DND-41 (cell line): ENCODE measurements around the gene DCUN1D4.
A peak's percentile ranks its signal among the peaks of the same experiment; 100 is the strongest.

Source experiments
- ATAC-seq: fragments of 200-7000 bp; cut with Tn5 transposase; 3 replicates; pipeline ENCODE4 v1.9.1; 2021; ENCODE audit warnings: low read depth; ENCODE audit not compliant: insufficient read depth
- DNase-seq: peaks from one replicate; pipeline ENCODE4 v3.0.0-alpha.2; 2020
- H2AFZ ChIP-seq: 2 replicates; pipeline ENCODE4 v1.6.0; 2012; ENCODE audit warnings: low read depth, low read length
- H3K27ac ChIP-seq: 2 replicates; pipeline ENCODE4 v1.5.1; 2012; ENCODE audit warnings: low read length, inconsistent platforms
- H3K27me3 ChIP-seq: fragments of 200-600 bp; sonication (generic); 2 replicates; pipeline ENCODE4 v1.6.0; 2012; ENCODE audit warnings: low read length, mild to moderate bottlenecking, inconsistent platforms; ENCODE audit not compliant: insufficient read depth, poor library complexity
- H3K36me3 ChIP-seq: 2 replicates; pipeline ENCODE4 v1.5.1; 2012; ENCODE audit warnings: low read length, inconsistent platforms; ENCODE audit not compliant: insufficient read depth
- H3K4me1 ChIP-seq: 2 replicates; pipeline ENCODE4 v1.5.1; 2012; ENCODE audit warnings: mild to moderate bottlenecking, low read length; ENCODE audit not compliant: insufficient read depth
- H3K4me2 ChIP-seq: 2 replicates; pipeline ENCODE4 v1.6.0; 2012; ENCODE audit warnings: mild to moderate bottlenecking, moderate library complexity, low read length, inconsistent platforms; ENCODE audit not compliant: insufficient read depth
- H3K4me3 ChIP-seq, 2 experiments: fragments of 200-600 bp in 1 of 2; shearing (Covaris generic) in 1 of 2; 2 replicates each; pipeline ENCODE4 v1.5.1; 2012 to 2016; ENCODE audit warnings: inconsistent platforms in 2 of 2, low read length in 2 of 2, mild to moderate bottlenecking in 2 of 2, low read depth in 1 of 2, moderate library complexity in 1 of 2
- H3K79me2 ChIP-seq: 2 replicates; pipeline ENCODE4 v1.6.0; 2012; ENCODE audit warnings: low read length, inconsistent platforms; ENCODE audit not compliant: insufficient read depth
- H3K9ac ChIP-seq: 2 replicates; pipeline ENCODE4 v1.6.0; 2012; ENCODE audit warnings: low read depth, mild to moderate bottlenecking, inconsistent platforms, low read length, moderate library complexity
- H3K9me3 ChIP-seq: 2 replicates; pipeline ENCODE4 v1.5.1; 2012; ENCODE audit warnings: low read length, moderate library complexity, mild to moderate bottlenecking, inconsistent platforms; ENCODE audit not compliant: insufficient read depth, severe bottlenecking
- H4K20me1 ChIP-seq: 2 replicates; pipeline ENCODE4 v1.6.0; 2012; ENCODE audit warnings: low read length; ENCODE audit not compliant: insufficient read depth
- EZH2 ChIP-seq: IDR thresholded peaks from 3 replicates; pipeline ENCODE4 v1.6.1; 2012; ENCODE audit warnings: borderline replicate concordance, low read depth, mild to moderate bottlenecking, moderate library complexity, low read length, inconsistent platforms; ENCODE audit not compliant: severe bottlenecking
- TF ChIP-seq, protein P1 (sequence below): IDR thresholded peaks from 2 replicates; pipeline ENCODE4 v1.5.1; 2012; ENCODE audit warnings: borderline replicate concordance, low read length, moderate library complexity, mild to moderate bottlenecking; ENCODE audit not compliant: poor library complexity, severe bottlenecking; ENCODE audit errors: extremely low read depth

DCUN1D4 gene

DNA sequence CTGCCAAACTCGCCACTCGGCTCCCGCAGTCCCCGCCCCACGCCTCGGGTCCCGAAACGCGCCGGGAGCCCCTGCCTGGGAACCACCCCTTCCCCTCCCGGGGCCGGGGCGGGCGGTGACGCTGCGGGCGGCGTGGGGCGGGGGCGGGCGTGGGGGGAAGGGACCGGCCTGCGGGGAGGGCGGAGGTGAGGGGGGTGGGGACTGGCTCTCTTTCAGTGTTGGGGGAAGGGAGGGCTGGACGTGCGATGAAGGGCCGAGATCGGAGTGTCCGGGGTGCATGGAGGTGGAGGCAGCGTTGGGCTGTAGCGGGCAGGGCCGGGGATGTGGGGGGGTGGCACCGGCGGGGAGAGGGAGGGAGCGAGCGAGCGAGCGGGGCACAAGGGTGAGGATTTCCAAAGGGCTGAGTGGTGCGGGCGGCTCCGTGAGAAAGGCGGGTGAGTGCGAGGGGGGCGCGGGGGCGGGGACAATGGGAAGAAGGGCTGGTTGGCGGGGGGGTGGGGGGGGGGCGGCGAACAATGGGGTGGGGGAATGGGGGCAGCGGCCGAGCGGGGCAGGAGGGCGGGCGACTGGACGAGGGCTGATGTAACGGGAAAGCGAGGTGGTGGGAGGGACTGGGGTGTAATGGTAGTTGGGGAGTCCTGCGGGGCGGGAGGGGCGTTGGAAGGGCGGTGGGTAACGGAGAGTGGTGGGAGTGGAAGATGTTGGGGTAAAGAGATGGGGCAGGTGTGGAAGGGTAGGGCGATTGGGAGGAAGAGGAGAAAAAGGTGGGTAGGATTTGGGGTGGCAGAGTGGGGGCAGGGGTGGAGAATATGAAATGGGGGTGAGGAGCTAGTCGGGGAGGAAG is 578 bp downstream of the DCUN1D4 start:
- peaks cover 52% of the 10 kb centered on the region for H3K79me2 ChIP-seq
- peak overlapping the region; percentile 70 for H3K9ac ChIP-seq
- peak; percentile 41 for ATAC-seq
- no peak for TF ChIP-seq EZH2
- TF ChIP-seq, protein P1, sequence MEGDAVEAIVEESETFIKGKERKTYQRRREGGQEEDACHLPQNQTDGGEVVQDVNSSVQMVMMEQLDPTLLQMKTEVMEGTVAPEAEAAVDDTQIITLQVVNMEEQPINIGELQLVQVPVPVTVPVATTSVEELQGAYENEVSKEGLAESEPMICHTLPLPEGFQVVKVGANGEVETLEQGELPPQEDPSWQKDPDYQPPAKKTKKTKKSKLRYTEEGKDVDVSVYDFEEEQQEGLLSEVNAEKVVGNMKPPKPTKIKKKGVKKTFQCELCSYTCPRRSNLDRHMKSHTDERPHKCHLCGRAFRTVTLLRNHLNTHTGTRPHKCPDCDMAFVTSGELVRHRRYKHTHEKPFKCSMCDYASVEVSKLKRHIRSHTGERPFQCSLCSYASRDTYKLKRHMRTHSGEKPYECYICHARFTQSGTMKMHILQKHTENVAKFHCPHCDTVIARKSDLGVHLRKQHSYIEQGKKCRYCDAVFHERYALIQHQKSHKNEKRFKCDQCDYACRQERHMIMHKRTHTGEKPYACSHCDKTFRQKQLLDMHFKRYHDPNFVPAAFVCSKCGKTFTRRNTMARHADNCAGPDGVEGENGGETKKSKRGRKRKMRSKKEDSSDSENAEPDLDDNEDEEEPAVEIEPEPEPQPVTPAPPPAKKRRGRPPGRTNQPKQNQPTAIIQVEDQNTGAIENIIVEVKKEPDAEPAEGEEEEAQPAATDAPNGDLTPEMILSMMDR = no peak
- peak overlapping the region; percentile 75 to 79; a peak in 3 of 4 replicates for H3K4me3 ChIP-seq
- H3K36me3 ChIP-seq = peaks cover 10% of the 10 kb centered on the region
- peak; percentile 79 for DNase-seq
- H3K4me1 ChIP-seq = peaks cover 36% of the 10 kb centered on the region
- H3K27ac ChIP-seq = peak overlapping the region; percentile 78
- H3K9me3 ChIP-seq = no peaks in the 10 kb centered on the region
- H4K20me1 ChIP-seq = peaks cover 24% of the 10 kb centered on the region
- peak overlapping the region; percentile 92 for H3K4me2 ChIP-seq
- H3K27me3 ChIP-seq = no peaks in the 10 kb centered on the region
- peak overlapping the region; percentile 97 for H2AFZ ChIP-seq

DNA sequence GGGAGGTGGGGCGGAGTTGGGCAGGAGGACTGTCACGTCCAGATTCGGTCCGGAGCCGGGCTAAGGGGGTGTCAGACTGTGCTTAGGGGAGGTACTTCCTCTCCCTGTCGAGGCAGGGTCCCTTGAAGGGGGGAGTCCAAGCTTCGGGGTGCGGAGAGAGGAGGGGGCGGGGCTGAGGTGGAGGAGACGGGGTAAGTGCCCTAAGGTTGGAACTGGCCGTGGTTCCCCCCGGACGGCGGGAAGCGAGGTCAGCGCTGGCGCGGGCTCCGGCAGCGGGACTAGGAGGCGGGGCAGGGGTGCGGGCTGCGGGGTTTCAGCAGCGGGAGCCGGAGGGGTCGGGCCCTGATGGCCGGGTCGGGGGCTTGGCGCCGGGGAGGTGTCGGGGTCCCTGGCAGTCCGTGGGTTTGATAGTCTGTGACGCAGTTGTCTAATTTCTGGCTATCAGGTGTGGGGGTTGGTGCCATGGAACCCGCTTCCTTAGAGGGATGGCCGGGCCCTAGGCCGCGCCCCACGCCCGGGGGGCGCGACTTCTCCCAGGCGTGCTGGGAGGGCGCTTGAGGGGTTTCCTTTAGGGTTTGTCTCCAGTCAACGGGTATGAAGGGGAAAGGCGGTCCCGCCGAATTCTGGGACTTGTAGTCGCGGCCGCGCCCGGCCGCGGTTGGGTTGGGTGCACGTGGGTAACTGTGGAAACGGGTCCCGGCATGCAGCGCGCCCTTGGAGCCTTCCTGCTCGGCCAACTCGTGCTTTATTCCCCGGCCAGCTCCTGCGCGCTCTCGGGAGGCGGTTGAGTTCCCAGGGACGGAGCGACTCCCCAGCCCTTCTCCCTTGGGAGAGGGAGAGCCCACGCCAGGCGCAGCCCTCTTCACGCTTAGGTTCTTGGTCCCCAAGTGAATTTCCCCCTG is 1.5 kb downstream of the DCUN1D4 start:
- Histone ChIP-seq H2AFZ (peak overlapping the region; percentile 70), H3K4me3 (peak overlapping the region; percentile 75 to 79; a peak in 3 of 4 replicates), H3K79me2 (peaks cover 60% of the 10 kb centered on the region), H3K9me3 (no peaks in the 10 kb centered on the region), H3K4me1 (peaks cover 43% of the 10 kb centered on the region), H3K4me2 (peak overlapping the region; percentile 92), H3K36me3 (peaks cover 16% of the 10 kb centered on the region), H3K27ac (peak overlapping the region; percentile 70), H3K9ac (peak overlapping the region; percentile 70), H3K27me3 (no peaks in the 10 kb centered on the region), H4K20me1 (peaks cover 30% of the 10 kb centered on the region)
- TF ChIP-seq, protein P1 = no peak
- TF ChIP-seq EZH2 = no peak
- DNase-seq (peak; percentile 92), ATAC-seq (peak; percentile 63)

DNA sequence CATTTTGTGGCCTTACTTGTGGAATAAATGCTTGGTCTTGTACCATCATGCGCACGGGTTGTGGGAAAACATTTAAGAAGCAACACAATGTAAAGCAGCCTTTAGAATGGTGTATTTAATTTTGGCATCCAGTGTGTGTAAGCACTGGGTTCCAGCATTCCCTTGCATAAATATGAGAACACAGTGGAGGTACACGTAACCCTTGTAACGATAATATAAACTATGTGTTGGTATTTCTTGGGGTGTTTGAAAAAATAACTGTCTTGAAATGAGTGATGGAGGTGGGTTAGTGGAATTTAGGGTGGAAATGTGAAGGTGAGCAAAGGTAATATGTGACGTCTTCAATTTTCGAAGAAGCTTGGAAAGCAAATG is 2.1 kb downstream of the DCUN1D4 start:
- ATAC-seq (no peak), DNase-seq (no peak)
- H3K4me2 ChIP-seq = peak overlapping the region; percentile 92
- peaks cover 49% of the 10 kb centered on the region for H3K4me1 ChIP-seq
- peak overlapping the region; percentile 20 to 79; a peak in 3 of 4 replicates for H3K4me3 ChIP-seq
- H3K27me3 ChIP-seq = no peaks in the 10 kb centered on the region
- H2AFZ ChIP-seq = peak overlapping the region; percentile 70
- no peaks in the 10 kb centered on the region for H3K9me3 ChIP-seq
- peak overlapping the region; percentile 70 for H3K9ac ChIP-seq
- H3K79me2 ChIP-seq = peaks cover 67% of the 10 kb centered on the region
- H3K36me3 ChIP-seq = peaks cover 19% of the 10 kb centered on the region
- peaks cover 36% of the 10 kb centered on the region for H4K20me1 ChIP-seq
- TF ChIP-seq, protein P1 = no peak
- TF ChIP-seq EZH2 = no peak
- H3K27ac ChIP-seq = peak overlapping the region; percentile 70
